SK-N-SH treated with all-trans-retinoic acid at 6 μM for 48 hours (cell line): ENCODE measurements around the gene LEFTY1.

Experiments
- ATAC-seq: fragments of 200-7000 bp; cut with Tn5 transposase; 3 replicates; pipeline ENCODE4 v1.9.1; 2020; ENCODE audit warnings: mild to moderate bottlenecking, moderate library complexity
- BACH2 ChIP-seq: fragments of 250-450 bp; sonication (Bioruptor Pico); IDR thresholded peaks from 2 replicates; pipeline ENCODE4 v1.9.0; 2021; ENCODE audit warnings: mild to moderate bottlenecking, borderline replicate concordance
- CREB5 ChIP-seq: fragments of 250-450 bp; sonication (Bioruptor Pico); IDR thresholded peaks from 2 replicates; pipeline ENCODE4 v1.5.1; 2020; ENCODE audit warnings: low read depth, mild to moderate bottlenecking, moderate library complexity
- CSDC2 ChIP-seq: fragments of 250-450 bp; sonication (Bioruptor Pico); IDR thresholded peaks from 2 replicates; pipeline ENCODE4 v1.5.0; 2020; ENCODE audit warnings: mild to moderate bottlenecking, moderate library complexity
- CSRNP3 ChIP-seq: fragments of 250-450 bp; sonication (Bioruptor Pico); IDR thresholded peaks from 2 replicates; pipeline ENCODE4 v1.5.1; 2021; ENCODE audit warnings: mild to moderate bottlenecking, moderate library complexity
- ESRRG ChIP-seq: fragments of 250-450 bp; sonication (Bioruptor Pico); IDR thresholded peaks from 2 replicates; pipeline ENCODE4 v1.6.1; 2021; ENCODE audit warnings: mild to moderate bottlenecking
- ISL1 ChIP-seq: fragments of 250-450 bp; sonication (Bioruptor Pico); IDR thresholded peaks from 2 replicates; pipeline ENCODE4 v2.1.2; 2022; ENCODE audit warnings: mild to moderate bottlenecking, moderate library complexity
- OSR1 ChIP-seq: fragments of 250-450 bp; sonication (Bioruptor Pico); IDR thresholded peaks from 2 replicates; pipeline ENCODE4 v1.8.0; 2022; ENCODE audit warnings: moderate library complexity, mild to moderate bottlenecking, inconsistent platforms
- PATZ1 ChIP-seq: fragments of 250-450 bp; sonication (Bioruptor Pico); IDR thresholded peaks from 2 replicates; pipeline ENCODE4 v1.8.0; 2020; ENCODE audit warnings: mild to moderate bottlenecking, moderate library complexity, borderline replicate concordance
- POU6F1 ChIP-seq: fragments of 250-450 bp; sonication (Bioruptor Pico); IDR thresholded peaks from 2 replicates; pipeline ENCODE4 v1.8.0; 2021; ENCODE audit warnings: low read depth, mild to moderate bottlenecking, moderate library complexity, borderline replicate concordance
- PPARA ChIP-seq: fragments of 250-450 bp; sonication (Bioruptor Pico); IDR thresholded peaks from 2 replicates; pipeline ENCODE4 v1.5.0; 2020; ENCODE audit warnings: mild to moderate bottlenecking, borderline replicate concordance
- RARB ChIP-seq: fragments of 250-450 bp; sonication (Bioruptor Pico); IDR thresholded peaks from 2 replicates; pipeline ENCODE4 v1.8.0; 2021; ENCODE audit warnings: mild to moderate bottlenecking, moderate library complexity
- SNAI2 ChIP-seq: fragments of 250-450 bp; sonication (Bioruptor Pico); IDR thresholded peaks from 2 replicates; pipeline ENCODE4 v1.5.0; 2020; ENCODE audit warnings: mild to moderate bottlenecking, moderate library complexity
- TCF4 ChIP-seq: fragments of 250-450 bp; sonication (Bioruptor Pico); IDR thresholded peaks from 2 replicates; pipeline ENCODE4 v1.8.0; 2021; ENCODE audit warnings: mild to moderate bottlenecking, moderate library complexity, borderline replicate concordance
- TOX ChIP-seq: fragments of 250-450 bp; sonication (Bioruptor Pico); IDR thresholded peaks from 2 replicates; pipeline ENCODE4 v1.8.0; 2021; ENCODE audit warnings: mild to moderate bottlenecking, moderate library complexity, borderline replicate concordance
- TSHZ2 ChIP-seq: fragments of 250-450 bp; sonication (Bioruptor Pico); IDR thresholded peaks from 2 replicates; pipeline ENCODE4 v1.5.0; 2020; ENCODE audit warnings: mild to moderate bottlenecking, moderate library complexity
- ZC3H10 ChIP-seq: fragments of 250-450 bp; sonication (Bioruptor Pico); IDR thresholded peaks from 2 replicates; pipeline ENCODE4 v1.5.1; 2021; ENCODE audit warnings: mild to moderate bottlenecking, moderate library complexity
- ZFP3 ChIP-seq: fragments of 250-450 bp; sonication (Bioruptor Pico); IDR thresholded peaks from 2 replicates; pipeline ENCODE4 v1.5.0; 2020; ENCODE audit warnings: mild to moderate bottlenecking, moderate library complexity
- ZFP30 ChIP-seq: fragments of 450-650 bp; formaldehyde crosslinking; IDR thresholded peaks from 2 replicates; pipeline ENCODE4 v1.5.0; 2022; ENCODE audit warnings: mild to moderate bottlenecking, moderate library complexity
- ZNF565 ChIP-seq: fragments of 450-650 bp; formaldehyde crosslinking; conservative IDR thresholded peaks from 2 replicates; pipeline ENCODE4 v1.5.0; 2020; ENCODE audit warnings: low read depth, mild to moderate bottlenecking, moderate library complexity
- ZNF70 ChIP-seq: fragments of 450-650 bp; formaldehyde crosslinking; IDR thresholded peaks from 2 replicates; pipeline ENCODE4 v1.5.0; 2020; ENCODE audit warnings: mild to moderate bottlenecking, moderate library complexity
- ZNF8 ChIP-seq: fragments of 450-650 bp; formaldehyde crosslinking; IDR thresholded peaks from 2 replicates; pipeline ENCODE4 v1.5.0; 2020; ENCODE audit warnings: mild to moderate bottlenecking, moderate library complexity

Gene LEFTY1

GRCh38 chr1:225933072-225933471, 44.1 kb upstream of the LEFTY1 start:
- peak; percentile 81 for ATAC-seq
- TF ChIP-seq RARB (CRISPR knock-in tag) (no peak), TOX (CRISPR knock-in tag) (no peak), POU6F1 (CRISPR knock-in tag) (no peak), ZFP3 (no peak), PPARA (no peak), PATZ1 (CRISPR knock-in tag) (no peak), TCF4 (CRISPR knock-in tag) (no peak), ZNF70 (CRISPR knock-in tag) (no peak), CSRNP3 (no peak), ZC3H10 (CRISPR knock-in tag) (no peak), BACH2 (CRISPR knock-in tag) (no peak), OSR1 (CRISPR knock-in tag) (no peak), SNAI2 (no peak), ESRRG (CRISPR knock-in tag) (no peak), TSHZ2 (CRISPR knock-in tag) (no peak), ZFP30 (CRISPR knock-in tag) (no peak)

- TF ChIP-seq CREB5 (CRISPR knock-in tag) (no peak), ZNF70 (CRISPR knock-in tag) (no peak), CSRNP3 (no peak), RARB (CRISPR knock-in tag) (no peak), ZC3H10 (CRISPR knock-in tag) (no peak), BACH2 (CRISPR knock-in tag) (no peak), OSR1 (CRISPR knock-in tag) (no peak), POU6F1 (CRISPR knock-in tag) (no peak), ZNF565 (CRISPR knock-in tag) (no peak), TOX (CRISPR knock-in tag) (no peak), TCF4 (CRISPR knock-in tag) (no peak), TSHZ2 (CRISPR knock-in tag) (no peak), ZNF8 (no peak), CSDC2 (no peak), ESRRG (CRISPR knock-in tag) (no peak), PPARA (no peak), ISL1 (CRISPR knock-in tag) (no peak), SNAI2 (no peak), ZFP3 (no peak)
- ATAC-seq, result no peak
Observed at GRCh38 chr1:225931270-225932136, 42.6 kb upstream of the LEFTY1 start.
